ENCODE results near the gene MYL6. TPM values are rescaled to one million over a fixed set of nuclear protein-coding genes. Genes with fewer than 3 reads are reported as not detected.
"Not testable (repeated sequence)": the region's sequence is repeated elsewhere in the genome, so short reads cannot be mapped to it uniquely, and the experiment has no call there.

MYL6 gene
- total RNA-seq (2,051 TPM), polyA plus RNA-seq (2,137 TPM)
- long read RNA-seq, donor 1, transcript MYL6-207 (6 exons, 655 nt): major isoform, 50 of 84 reads
- long read RNA-seq, donor 1, partial matches to known transcripts: 24 of 84 reads
- long read RNA-seq, donor 1, other reads (novel, unspliced or antisense): 0 of 84 reads
- long read RNA-seq, donor 2: 0 reads
- long read RNA-seq, donor 3, transcript MYL6-212 (4 exons, 582 nt): minor isoform, 33 of 1,567 reads
- long read RNA-seq, donor 3, transcript MYL6-207 (6 exons, 655 nt): major isoform, 760 of 1,567 reads
- long read RNA-seq, donor 3, transcript MYL6-211 (5 exons, 528 nt): minor isoform, 24 of 1,567 reads
- long read RNA-seq, donor 3, transcript MYL6-218 (7 exons, 901 nt): minor isoform, 109 of 1,567 reads
- long read RNA-seq, donor 3, partial matches to known transcripts: 458 of 1,567 reads
- long read RNA-seq, donor 3, other reads (novel, unspliced or antisense): 153 of 1,567 reads
- long read RNA-seq, donor 4, transcript MYL6-219 (5 exons, 1,438 nt): minor isoform, 7 of 424 reads
- long read RNA-seq, donor 4, transcript MYL6-212 (4 exons, 582 nt): minor isoform, 23 of 424 reads
- long read RNA-seq, donor 4, transcript MYL6-207 (6 exons, 655 nt): major isoform, 176 of 424 reads
- long read RNA-seq, donor 4, transcript MYL6-218 (7 exons, 901 nt): minor isoform, 37 of 424 reads
- long read RNA-seq, donor 4, partial matches to known transcripts: 158 of 424 reads
- long read RNA-seq, donor 4, other reads (novel, unspliced or antisense): 15 of 424 reads
- long read RNA-seq, donor 5, transcript MYL6-218 (7 exons, 901 nt): minor isoform, 174 of 1,982 reads
- long read RNA-seq, donor 5, transcript MYL6-207 (6 exons, 655 nt): major isoform, 861 of 1,982 reads
- long read RNA-seq, donor 5, transcript MYL6-219 (5 exons, 1,438 nt): minor isoform, 26 of 1,982 reads
- long read RNA-seq, donor 5, transcript MYL6-212 (4 exons, 582 nt): minor isoform, 46 of 1,982 reads
- long read RNA-seq, donor 5, partial matches to known transcripts: 620 of 1,982 reads
- long read RNA-seq, donor 5, other reads (novel, unspliced or antisense): 218 of 1,982 reads
- long read RNA-seq, donor 6, transcript MYL6-218 (7 exons, 901 nt): minor isoform, 91 of 520 reads
- long read RNA-seq, donor 6, transcript MYL6-212 (4 exons, 582 nt): minor isoform, 22 of 520 reads
- long read RNA-seq, donor 6, transcript MYL6-219 (5 exons, 1,438 nt): minor isoform, 17 of 520 reads
- long read RNA-seq, donor 6, transcript MYL6-207 (6 exons, 655 nt): major isoform, 348 of 520 reads
- long read RNA-seq, donor 6, partial matches to known transcripts: 26 of 520 reads
- long read RNA-seq, donor 6, other reads (novel, unspliced or antisense): 5 of 520 reads
- long read RNA-seq, donor 7, transcript MYL6-207 (6 exons, 655 nt): major isoform, 428 of 870 reads
- long read RNA-seq, donor 7, transcript MYL6-219 (5 exons, 1,438 nt): minor isoform, 18 of 870 reads
- long read RNA-seq, donor 7, transcript MYL6-212 (4 exons, 582 nt): minor isoform, 43 of 870 reads
- long read RNA-seq, donor 7, transcript MYL6-218 (7 exons, 901 nt): minor isoform, 56 of 870 reads
- long read RNA-seq, donor 7, partial matches to known transcripts: 255 of 870 reads
- long read RNA-seq, donor 7, other reads (novel, unspliced or antisense): 55 of 870 reads
- long read RNA-seq, donor 8, transcript MYL6-212 (4 exons, 582 nt): minor isoform, 13 of 294 reads
- long read RNA-seq, donor 8, transcript MYL6-218 (7 exons, 901 nt): minor isoform, 37 of 294 reads
- long read RNA-seq, donor 8, transcript MYL6-207 (6 exons, 655 nt): major isoform, 140 of 294 reads
- long read RNA-seq, donor 8, transcript MYL6-211 (5 exons, 528 nt): minor isoform, 5 of 294 reads
- long read RNA-seq, donor 8, partial matches to known transcripts: 72 of 294 reads
- long read RNA-seq, donor 8, other reads (novel, unspliced or antisense): 18 of 294 reads
- long read RNA-seq, donor 9, transcript MYL6-218 (7 exons, 901 nt): minor isoform, 42 of 501 reads
- long read RNA-seq, donor 9, transcript MYL6-212 (4 exons, 582 nt): minor isoform, 19 of 501 reads
- long read RNA-seq, donor 9, transcript MYL6-207 (6 exons, 655 nt): major isoform, 256 of 501 reads
- long read RNA-seq, donor 9, transcript MYL6-219 (5 exons, 1,438 nt): minor isoform, 14 of 501 reads
- long read RNA-seq, donor 9, partial matches to known transcripts: 118 of 501 reads
- long read RNA-seq, donor 9, other reads (novel, unspliced or antisense): 40 of 501 reads
- long read RNA-seq, donor 10, transcript MYL6-212 (4 exons, 582 nt): minor isoform, 32 of 648 reads
- long read RNA-seq, donor 10, transcript MYL6-218 (7 exons, 901 nt): minor isoform, 38 of 648 reads
- long read RNA-seq, donor 10, transcript MYL6-211 (5 exons, 528 nt): minor isoform, 8 of 648 reads
- long read RNA-seq, donor 10, transcript MYL6-207 (6 exons, 655 nt): major isoform, 338 of 648 reads
- long read RNA-seq, donor 10, partial matches to known transcripts: 185 of 648 reads
- long read RNA-seq, donor 10, other reads (novel, unspliced or antisense): 31 of 648 reads

DNA sequence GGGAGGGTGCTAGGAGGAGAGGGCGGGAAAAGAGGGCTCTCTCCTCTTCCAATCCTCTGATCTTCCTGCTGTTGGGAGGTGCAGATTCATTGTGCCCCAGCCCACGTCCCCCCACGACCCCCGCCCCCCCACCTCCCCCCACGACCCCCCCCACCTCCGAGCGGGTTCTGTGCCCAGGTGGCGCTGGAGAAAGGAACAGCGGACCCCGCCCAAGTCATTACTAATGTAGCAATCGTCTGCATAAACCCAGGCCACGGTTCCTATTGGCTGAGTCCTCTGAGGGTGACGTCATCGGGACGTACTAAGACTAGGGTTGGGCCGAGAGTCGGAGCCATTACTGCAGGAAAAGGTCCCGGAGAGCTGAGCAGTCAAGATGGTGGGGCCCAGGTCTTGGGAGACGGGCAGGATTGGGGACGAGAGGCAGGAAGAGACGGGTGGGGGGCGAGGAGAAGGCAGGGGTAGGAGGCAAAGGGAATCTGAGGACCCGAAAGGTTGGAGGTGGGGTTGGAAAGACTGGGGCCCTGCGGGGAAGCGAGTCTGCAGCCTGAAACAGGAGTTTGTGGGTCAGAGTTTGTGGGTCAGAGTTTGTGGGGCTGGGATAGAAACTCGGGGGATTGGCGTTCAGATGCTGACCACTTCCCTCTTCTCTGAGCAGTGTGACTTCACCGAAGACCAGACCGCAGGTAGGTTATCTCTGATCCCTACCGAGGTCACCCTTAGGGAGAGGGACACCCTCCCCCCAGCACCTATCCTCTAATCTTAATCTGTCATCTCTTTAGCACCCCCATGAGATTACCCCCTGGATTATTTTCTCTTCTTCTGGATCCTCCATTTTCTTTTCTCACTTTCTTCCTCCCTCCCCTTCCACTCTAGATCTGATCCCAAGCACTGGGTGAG is at the start of gene MYL6:
MYL6 (plus strand) TSS at position 331 of the 897 bp plus-strand sequence; CDS start at position 374, 43 bp downstream.
- Histone ChIP-seq H3K4me3 (ENCODE audit: low read length in 2 of 2) (peak within 1 kb of the TSS; percentile 62 to 88), H3K27ac (ENCODE audit: low read depth in 1 of 2, low read length in 1 of 2) (peak within 1 kb of the TSS; percentile 91 to 92), H3K4me1 (ENCODE audit: control insufficient read depth in 2 of 2, insufficient read depth in 2 of 2, low read length in 2 of 2) (peaks cover 31 to 56% of the 10 kb centered on the region in 2 donors), H3K36me3 (ENCODE audit: control insufficient read depth in 2 of 2, insufficient read depth in 2 of 2, low read length in 1 of 2) (peaks cover 40 to 49% of the 10 kb centered on the region in 2 donors), H3K27me3 (ENCODE audit: control insufficient read depth in 2 of 2, insufficient read depth in 1 of 2, low read length in 1 of 2) (no peaks in the 10 kb centered on the region), H3K9me3 (ENCODE audit: control insufficient read depth in 2 of 2, insufficient read depth in 1 of 2, low read length in 1 of 2) (no peaks in the 10 kb centered on the region)
- WGBS: under 1% methylated on average over 30 of the region's 30 CpGs
- DNase-seq (ENCODE audit: low read depth in 6 of 9, low spot score in 9 of 9): peak; percentile 86 to 98 (median 96)

DNA sequence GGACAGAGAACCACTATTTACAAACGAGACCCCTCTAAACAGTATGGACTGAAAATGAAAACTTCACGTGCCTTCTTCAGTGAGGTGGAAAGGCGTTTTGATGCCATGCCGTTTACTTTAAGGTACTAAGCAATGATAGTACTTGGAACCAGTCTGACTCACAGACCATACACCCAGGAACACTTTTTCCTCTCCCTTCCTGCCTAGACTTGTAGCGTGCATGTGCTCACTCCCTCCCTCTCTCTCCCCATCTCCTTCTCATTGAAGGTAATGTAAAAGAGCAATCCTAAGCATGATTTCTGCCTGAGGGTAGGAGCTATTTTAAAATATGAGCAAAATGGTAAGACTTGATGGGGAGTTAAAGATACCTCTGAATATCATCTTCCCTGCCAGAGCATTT is 47.6 kb upstream of the MYL6 start:
- Histone ChIP-seq H3K36me3 (ENCODE audit: control insufficient read depth in 2 of 2, insufficient read depth in 2 of 2, low read length in 1 of 2) (peaks cover 50 to 73% of the 10 kb centered on the region in 2 donors), H3K4me1 (ENCODE audit: control insufficient read depth in 2 of 2, insufficient read depth in 2 of 2, low read length in 2 of 2) (peaks cover 6 to 17% of the 10 kb centered on the region in 2 donors), H3K9me3 (ENCODE audit: control insufficient read depth in 2 of 2, insufficient read depth in 1 of 2, low read length in 1 of 2) (peaks cover 0 to 4% of the 10 kb centered on the region in 2 donors), H3K27me3 (ENCODE audit: control insufficient read depth in 2 of 2, insufficient read depth in 1 of 2, low read length in 1 of 2) (no peaks in the 10 kb centered on the region), H3K4me3 (ENCODE audit: low read length in 2 of 2) (no peak overlapping the region), H3K27ac (ENCODE audit: low read depth in 1 of 2, low read length in 1 of 2) (no peak overlapping the region)
- WGBS: 96% methylated on average over 5 of the region's 5 CpGs
- DNase-seq (ENCODE audit: low read depth in 6 of 9, low spot score in 9 of 9): no peak

DNA sequence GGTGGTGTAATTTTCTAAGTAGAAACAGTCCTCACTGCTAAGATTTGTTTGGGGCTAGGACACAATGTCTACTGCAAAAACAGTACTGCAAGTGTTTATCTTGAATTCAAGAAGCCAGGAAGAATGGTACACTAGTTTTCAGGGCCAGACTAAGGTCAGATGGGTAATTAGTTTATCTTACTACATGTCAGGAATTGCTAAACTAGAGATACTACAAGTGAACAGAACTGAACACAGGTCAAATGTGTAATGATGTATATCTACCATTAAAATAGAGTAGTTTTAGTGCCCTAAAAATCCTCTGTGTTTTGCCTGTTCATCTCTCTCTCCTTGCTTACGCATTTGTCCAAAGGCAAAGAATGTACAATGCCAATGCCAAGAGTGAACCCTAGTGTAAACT is 44.1 kb upstream of the MYL6 start:
- Histone ChIP-seq H3K27ac (ENCODE audit: low read depth in 1 of 2, low read length in 1 of 2) (no peak overlapping the region), H3K4me3 (ENCODE audit: low read length in 2 of 2) (no peak overlapping the region), H3K36me3 (ENCODE audit: control insufficient read depth in 2 of 2, insufficient read depth in 2 of 2, low read length in 1 of 2) (peaks cover 40 to 47% of the 10 kb centered on the region in 2 donors), H3K4me1 (ENCODE audit: control insufficient read depth in 2 of 2, insufficient read depth in 2 of 2, low read length in 2 of 2) (peaks cover 7 to 18% of the 10 kb centered on the region in 2 donors), H3K27me3 (ENCODE audit: control insufficient read depth in 2 of 2, insufficient read depth in 1 of 2, low read length in 1 of 2) (no peaks in the 10 kb centered on the region), H3K9me3 (ENCODE audit: control insufficient read depth in 2 of 2, insufficient read depth in 1 of 2, low read length in 1 of 2) (peaks cover 0 to 5% of the 10 kb centered on the region in 2 donors)
- no peak for DNase-seq (ENCODE audit: low read depth in 6 of 9, low spot score in 9 of 9)
- WGBS: 98% methylated on average over 1 of the region's 1 CpG

DNA sequence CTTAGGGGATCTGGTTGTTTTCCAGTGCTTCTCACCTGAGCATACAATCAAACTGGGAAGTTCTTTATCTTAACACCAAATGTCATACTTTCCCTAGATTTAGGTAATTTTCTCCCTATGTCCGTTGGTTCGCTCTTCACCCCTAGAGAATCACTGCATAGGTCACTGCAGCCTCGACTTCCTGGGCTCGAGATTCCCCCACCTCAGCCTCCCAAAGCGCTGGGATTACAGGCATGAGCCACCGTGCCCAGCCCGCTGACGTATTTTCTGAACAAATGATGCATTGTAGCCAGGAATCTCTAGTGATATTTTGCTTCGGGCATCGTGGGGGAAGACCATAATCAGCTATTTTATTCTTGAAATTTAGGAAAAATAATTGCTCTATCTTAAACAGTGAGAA is 42.8 kb upstream of the MYL6 start:
- peak overlapping the region; percentile 61 to 88 for H3K4me3 ChIP-seq (ENCODE audit: low read length in 2 of 2)
- peaks cover 31 to 39% of the 10 kb centered on the region in 2 donors for H3K36me3 ChIP-seq (ENCODE audit: control insufficient read depth in 2 of 2, insufficient read depth in 2 of 2, low read length in 1 of 2)
- H3K4me1 ChIP-seq (ENCODE audit: control insufficient read depth in 2 of 2, insufficient read depth in 2 of 2, low read length in 2 of 2): peaks cover 10 to 27% of the 10 kb centered on the region in 2 donors
- H3K27me3 ChIP-seq (ENCODE audit: control insufficient read depth in 2 of 2, insufficient read depth in 1 of 2, low read length in 1 of 2): no peaks in the 10 kb centered on the region
- DNase-seq (ENCODE audit: low read depth in 6 of 9, low spot score in 9 of 9): no peak
- H3K27ac ChIP-seq (ENCODE audit: low read depth in 1 of 2, low read length in 1 of 2): no peak overlapping the region
- WGBS: 66% methylated on average over 10 of the region's 10 CpGs
- peaks cover 0 to 5% of the 10 kb centered on the region in 2 donors for H3K9me3 ChIP-seq (ENCODE audit: control insufficient read depth in 2 of 2, insufficient read depth in 1 of 2, low read length in 1 of 2)

DNA sequence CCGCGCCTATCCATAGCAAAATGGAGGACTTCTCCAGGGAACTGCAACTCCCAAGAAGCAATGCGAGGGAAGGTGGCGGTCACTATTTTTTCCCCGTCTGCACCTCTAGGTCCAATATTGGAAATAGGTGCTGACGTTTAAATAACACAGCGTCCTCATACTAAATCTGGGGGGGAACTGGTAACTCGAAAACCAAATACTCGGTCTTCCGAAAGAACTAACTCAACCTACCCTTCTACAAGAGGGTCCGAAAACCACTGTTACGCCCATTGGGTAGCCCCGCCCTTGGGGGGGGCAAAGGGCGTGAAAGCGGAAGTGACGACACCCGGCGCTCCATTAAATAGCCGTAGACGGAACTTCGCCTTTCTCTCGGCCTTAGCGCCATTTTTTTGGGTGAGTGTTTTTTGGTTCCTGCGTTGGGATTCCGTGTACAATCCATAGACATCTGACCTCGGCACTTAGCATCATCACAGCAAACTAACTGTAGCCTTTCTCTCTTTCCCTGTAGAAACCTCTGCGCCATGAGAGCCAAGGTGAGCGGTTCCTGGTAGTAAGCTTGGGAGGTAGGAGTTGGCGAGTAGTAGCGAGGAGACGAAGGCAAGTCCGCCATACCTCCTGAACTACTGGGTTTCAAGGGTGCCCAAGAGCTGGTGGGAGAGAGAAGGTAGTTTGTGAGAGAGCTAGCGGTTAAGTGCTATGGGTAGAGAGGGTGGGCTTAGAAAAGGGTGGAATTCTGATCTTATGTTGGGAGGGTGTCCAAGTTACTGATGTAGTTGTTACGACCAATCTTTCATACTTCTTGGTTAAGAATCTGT is 41.7 kb upstream of the MYL6 start, which contains the start of gene RPL41:
RPL41 (plus strand) TSS at position 367 of the 815 bp plus-strand sequence.
- peak; percentile 90 to 99 (median 97) for DNase-seq (ENCODE audit: low read depth in 6 of 9, low spot score in 9 of 9)
- Histone ChIP-seq H3K4me1 (ENCODE audit: control insufficient read depth in 2 of 2, insufficient read depth in 2 of 2, low read length in 2 of 2) (peaks cover 10 to 27% of the 10 kb centered on the region in 2 donors), H3K27ac (ENCODE audit: low read depth in 1 of 2, low read length in 1 of 2) (peak within 1 kb of the TSS; percentile 95), H3K27me3 (ENCODE audit: control insufficient read depth in 2 of 2, insufficient read depth in 1 of 2, low read length in 1 of 2) (no peaks in the 10 kb centered on the region), H3K36me3 (ENCODE audit: control insufficient read depth in 2 of 2, insufficient read depth in 2 of 2, low read length in 1 of 2) (peaks cover 33 to 39% of the 10 kb centered on the region in 2 donors), H3K9me3 (ENCODE audit: control insufficient read depth in 2 of 2, insufficient read depth in 1 of 2, low read length in 1 of 2) (peaks cover 0 to 5% of the 10 kb centered on the region in 2 donors), H3K4me3 (ENCODE audit: low read length in 2 of 2) (peak within 1 kb of the TSS; percentile 61 to 88)
- WGBS: under 1% methylated on average over 34 of the region's 34 CpGs

DNA sequence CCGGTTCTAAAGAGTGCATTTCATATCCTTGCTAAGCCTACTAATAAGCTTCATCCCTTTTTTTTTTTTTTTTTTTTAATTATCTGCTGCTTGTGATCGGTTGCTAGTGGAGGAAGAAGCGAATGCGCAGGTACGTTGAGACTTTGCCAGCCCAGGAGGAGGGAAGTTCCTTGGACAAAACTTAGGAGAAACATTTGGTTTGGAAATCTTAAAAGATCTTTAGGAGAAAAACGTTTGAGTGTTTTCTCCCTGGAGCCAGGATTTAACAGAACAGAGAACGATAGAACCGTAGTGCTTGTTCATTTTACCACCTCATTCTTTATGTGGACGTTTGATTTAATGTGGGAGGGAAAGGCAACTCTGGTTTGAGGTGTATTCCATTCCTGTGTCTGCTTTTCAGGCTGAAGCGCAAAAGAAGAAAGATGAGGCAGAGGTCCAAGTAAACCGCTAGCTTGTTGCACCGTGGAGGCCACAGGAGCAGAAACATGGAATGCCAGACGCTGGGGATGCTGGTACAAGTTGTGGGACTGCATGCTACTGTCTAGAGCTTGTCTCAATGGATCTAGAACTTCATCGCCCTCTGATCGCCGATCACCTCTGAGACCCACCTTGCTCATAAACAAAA is 41.0 kb upstream of the MYL6 start:
- Histone ChIP-seq H3K27ac (ENCODE audit: low read depth in 1 of 2, low read length in 1 of 2) (peak overlapping the region; percentile 95), H3K4me3 (ENCODE audit: low read length in 2 of 2) (peak overlapping the region; percentile 71 to 88), H3K4me1 (ENCODE audit: control insufficient read depth in 2 of 2, insufficient read depth in 2 of 2, low read length in 2 of 2) (peaks cover 10 to 27% of the 10 kb centered on the region in 2 donors), H3K36me3 (ENCODE audit: control insufficient read depth in 2 of 2, insufficient read depth in 2 of 2, low read length in 1 of 2) (peaks cover 28 to 38% of the 10 kb centered on the region in 2 donors)
- WGBS: 9% methylated on average over 12 of the region's 16 CpGs
- H3K27me3 ChIP-seq (ENCODE audit: control insufficient read depth in 2 of 2, insufficient read depth in 1 of 2, low read length in 1 of 2); H3K9me3 ChIP-seq (ENCODE audit: control insufficient read depth in 2 of 2, insufficient read depth in 1 of 2, low read length in 1 of 2): not testable (repeated sequence)
- DNase-seq (ENCODE audit: low read depth in 6 of 9, low spot score in 9 of 9): peak in 2 of 9 donors; percentile 7 to 28

All from thymus (tissue), 14 donors.